ENCODE data around the gene PARP6.

The PARP6 gene

GRCh38 chr15:72229076-72229946 lies 43.0 kb downstream of the PARP6 start:
- peak overlapping the region; percentile 94 for H3K4me3 ChIP-seq (ENCODE audit: low read depth, low read length)
- in situ Hi-C loops (cut with HindIII; ENCODE audit: low sequenced_read_pairs) = no loop called here
- TF ChIP-seq, protein P1, sequence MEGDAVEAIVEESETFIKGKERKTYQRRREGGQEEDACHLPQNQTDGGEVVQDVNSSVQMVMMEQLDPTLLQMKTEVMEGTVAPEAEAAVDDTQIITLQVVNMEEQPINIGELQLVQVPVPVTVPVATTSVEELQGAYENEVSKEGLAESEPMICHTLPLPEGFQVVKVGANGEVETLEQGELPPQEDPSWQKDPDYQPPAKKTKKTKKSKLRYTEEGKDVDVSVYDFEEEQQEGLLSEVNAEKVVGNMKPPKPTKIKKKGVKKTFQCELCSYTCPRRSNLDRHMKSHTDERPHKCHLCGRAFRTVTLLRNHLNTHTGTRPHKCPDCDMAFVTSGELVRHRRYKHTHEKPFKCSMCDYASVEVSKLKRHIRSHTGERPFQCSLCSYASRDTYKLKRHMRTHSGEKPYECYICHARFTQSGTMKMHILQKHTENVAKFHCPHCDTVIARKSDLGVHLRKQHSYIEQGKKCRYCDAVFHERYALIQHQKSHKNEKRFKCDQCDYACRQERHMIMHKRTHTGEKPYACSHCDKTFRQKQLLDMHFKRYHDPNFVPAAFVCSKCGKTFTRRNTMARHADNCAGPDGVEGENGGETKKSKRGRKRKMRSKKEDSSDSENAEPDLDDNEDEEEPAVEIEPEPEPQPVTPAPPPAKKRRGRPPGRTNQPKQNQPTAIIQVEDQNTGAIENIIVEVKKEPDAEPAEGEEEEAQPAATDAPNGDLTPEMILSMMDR (IDR thresholded peaks at IDR 0.05; ENCODE audit: low read depth, low read length, missing control alignments) = no peak
- no peak for DNase-seq (ENCODE audit: low read depth)

DNA sequence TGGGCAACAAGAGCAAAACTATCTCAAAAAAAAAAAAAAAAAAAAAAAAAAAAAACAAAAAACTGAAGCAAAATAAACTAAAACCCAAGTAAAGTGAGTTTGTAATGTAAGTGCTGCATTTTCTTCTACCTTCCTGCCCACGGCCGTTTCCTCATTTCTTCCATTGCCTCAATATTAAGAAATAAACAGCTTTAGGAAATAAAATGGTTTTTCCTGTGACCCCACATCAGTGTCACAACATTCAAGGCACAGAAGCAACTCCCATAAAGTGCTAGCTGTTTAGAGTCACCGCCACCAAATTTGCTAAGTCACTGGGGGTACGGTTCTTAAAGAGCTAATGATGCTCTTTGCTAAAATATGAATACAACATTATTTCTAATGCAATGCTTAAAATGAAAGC lies 44.6 kb downstream of the PARP6 start:
- DNase-seq (ENCODE audit: low read depth) = no peak
- TF ChIP-seq, protein P1 (IDR thresholded peaks at IDR 0.05; ENCODE audit: low read depth, low read length, missing control alignments) = no peak
- H3K4me3 ChIP-seq (ENCODE audit: low read depth, low read length) = peak overlapping the region; percentile 94
- in situ Hi-C loops (cut with HindIII; ENCODE audit: low sequenced_read_pairs) = no loop called here

DNA sequence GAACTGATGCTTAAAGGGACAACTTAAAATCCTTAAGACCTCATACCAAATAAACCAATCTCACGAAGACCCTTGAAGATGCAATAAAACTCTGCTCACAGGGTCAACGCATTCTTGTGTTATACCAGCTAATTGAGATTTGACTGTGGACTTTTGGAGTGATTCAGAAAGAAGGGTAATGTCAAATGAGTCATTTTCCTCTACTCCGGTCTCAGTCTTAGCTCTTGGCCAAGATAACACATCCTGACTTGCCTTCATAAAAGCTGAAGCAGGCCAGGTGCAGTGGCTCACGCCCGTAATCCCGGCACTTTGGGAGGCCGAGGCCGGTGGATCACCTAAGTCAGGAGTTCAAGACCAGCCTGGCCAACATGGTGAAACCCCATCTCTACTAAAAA lies 45.2 kb downstream of the PARP6 start:
- TF ChIP-seq, protein P1 (IDR thresholded peaks at IDR 0.05; ENCODE audit: low read depth, low read length, missing control alignments) = no peak
- peak; percentile 57 for DNase-seq (ENCODE audit: low read depth)
- in situ Hi-C loops (cut with HindIII; ENCODE audit: low sequenced_read_pairs) = no loop called here
- peak overlapping the region; percentile 94 for H3K4me3 ChIP-seq (ENCODE audit: low read depth, low read length)

- H3K4me3 ChIP-seq (ENCODE audit: low read depth, low read length) = no peak overlapping the region
Observed at GRCh38 chr15:72223278-72223677, 49.1 kb downstream of the PARP6 start.

GRCh38 chr15:72222393-72222792 lies 50.0 kb downstream of the PARP6 start:
- no peak for DNase-seq (ENCODE audit: low read depth)
- in situ Hi-C loops (cut with HindIII; ENCODE audit: low sequenced_read_pairs) = no loop called here
- H3K4me3 ChIP-seq (ENCODE audit: low read depth, low read length) = no peak overlapping the region
- TF ChIP-seq, protein P1 (IDR thresholded peaks at IDR 0.05; ENCODE audit: low read depth, low read length, missing control alignments) = no peak

More at GRCh38 chr15:72223278-72223677, 49.1 kb downstream of the PARP6 start:
- TF ChIP-seq, protein P1 (IDR thresholded peaks at IDR 0.05; ENCODE audit: low read depth, low read length, missing control alignments) = no peak
- in situ Hi-C loops (cut with HindIII; ENCODE audit: low sequenced_read_pairs) = no loop called here
- DNase-seq (ENCODE audit: low read depth) = no peak

- DNase-seq (ENCODE audit: low read depth) = no peak
- in situ Hi-C loops (cut with HindIII; ENCODE audit: low sequenced_read_pairs) = no loop called here
- TF ChIP-seq, protein P1 (IDR thresholded peaks at IDR 0.05; ENCODE audit: low read depth, low read length, missing control alignments) = no peak
- H3K4me3 ChIP-seq (ENCODE audit: low read depth, low read length) = no peak overlapping the region
Observed at GRCh38 chr15:72220687-72221086, 51.7 kb downstream of the PARP6 start.

Data from astrocyte of the cerebellum (primary cell).